Measurements from ENCODE around the gene CYBC1. TPM values are rescaled to one million over a fixed set of nuclear protein-coding genes. Genes with fewer than 3 reads are reported as not detected.
A peak's percentile ranks its signal among the peaks of the same experiment; 100 is the strongest.

The CYBC1 gene
- total and polyA plus RNA-seq, 9 of the 15 experiments (the other 6 are each of a cell fraction or from before 2014, with no cell fraction given), result 1.3 to 71.8 (median 49.9) TPM

DNA sequence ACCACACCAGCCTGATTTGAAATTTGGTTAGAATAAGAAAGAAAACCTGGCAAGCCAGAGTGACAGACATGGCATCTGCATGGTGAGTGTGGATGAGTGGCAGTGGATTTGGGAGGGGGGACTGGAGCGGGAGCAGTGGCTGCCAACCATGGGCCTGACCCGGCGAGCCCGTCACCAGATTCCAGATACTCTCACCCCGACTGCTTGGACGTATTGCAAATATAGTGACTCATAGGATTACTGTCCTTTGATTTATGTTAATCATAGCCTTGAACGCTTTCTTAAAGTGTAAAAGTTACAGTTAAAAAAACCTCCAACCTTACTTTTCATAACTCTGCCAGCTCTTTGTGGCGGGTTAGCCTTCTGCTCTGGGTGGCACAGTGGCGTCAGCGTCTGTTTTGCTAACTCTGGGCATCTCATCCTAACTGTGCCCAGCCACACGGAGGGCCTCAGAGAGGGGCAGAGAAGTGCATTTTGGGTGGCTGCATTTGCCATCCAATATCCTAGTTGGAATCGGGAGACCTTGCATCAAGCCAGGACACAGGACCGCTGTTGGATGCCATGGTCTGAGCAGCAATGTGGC lies 42.2 kb upstream of the CYBC1 start:
- Histone ChIP-seq H3K9ac (ENCODE audit: insufficient read depth in 1 of 2, low read depth in 2 of 2, low read length in 2 of 2) (peak overlapping the region in 1 of 2 experiments; percentile 42; a peak in 1 of 4 replicates), H3K4me3 (no peak overlapping the region), H4K20me1 (replicated peaks; ENCODE audit: control insufficient read depth, insufficient read depth, low read length) (0 out of 2 replicates have a peak, but pooled peaks cover 6% of the 10 kb centered on the region), H3K27ac (ENCODE audit: extremely low read depth, low read depth, low read length) (no peak overlapping the region), H3K27me3 (ENCODE audit: control insufficient read depth in 2 of 2, insufficient read depth in 2 of 2, low read length in 2 of 2) (no peaks in the 10 kb centered on the region), H3K9me1 (ENCODE audit: control insufficient read depth, insufficient read depth, low read length) (peaks cover 3% of the 10 kb centered on the region), H3K4me2 (ENCODE audit: insufficient read depth, low read length) (no peak overlapping the region), H3K36me3 (ENCODE audit: control insufficient read depth, insufficient read depth, low read length) (peaks cover 15% of the 10 kb centered on the region; the same call in 2 of the 3 replicates), H3K4me1 (replicated peaks in 1 of 2; ENCODE audit: control insufficient read depth in 2 of 2, insufficient read depth in 2 of 2, low read length in 2 of 2) (peaks cover 2 to 49% of the 10 kb centered on the region in 2 experiments; a peak in 4 of 5 replicates), H3K9me3 (replicated peaks; ENCODE audit: control insufficient read depth, insufficient read depth, low read depth, low read length) (no peaks in the 10 kb centered on the region), H2AFZ (ENCODE audit: low read depth, low read length) (no peak overlapping the region), H3K79me2 (ENCODE audit: control insufficient read depth, insufficient read depth, low read length) (no peaks in the 10 kb centered on the region)
- intact Hi-C loops (cut with micrococcal nuclease) (loop anchor here (5.0 to 10.0 kb wide), 3 partner anchors 35 to 138 kb away; partner anchors contain the start of genes NARF and TEX19), in situ Hi-C loops (cut with MboI) (no loop called here)
- ATAC-seq (no peak), DNase-seq (ENCODE audit: extremely low read depth in 1 of 4, low spot score in 3 of 4) (no peak), FAIRE-seq (no peak)
- TF ChIP-seq MEIS2 (IDR thresholded peaks at IDR 0.05; ENCODE audit: partially characterized antibody), result peak; percentile 33
- no peak for TF ChIP-seq SOX6 (IDR thresholded peaks at IDR 0.05)
- CTCF ChIA-PET (ENCODE audit: low intra/inter-chr PET ratio), result no interaction called here
- BruUV-seq (replicated peaks), result no TSS peak
- POLR2A ChIA-PET, result interaction anchor here (1.0 to 1.4 kb wide), 4 partner anchors 10 to 17 kb away, joined by 3 to 7 read pairs (median 4); no protein-coding TSS in a partner anchor
- 24% methylated on average over 12 of the region's 13 CpGs for WGBS (ENCODE audit: insufficient coverage, low coverage, missing lambda C conversion rate)

DNA sequence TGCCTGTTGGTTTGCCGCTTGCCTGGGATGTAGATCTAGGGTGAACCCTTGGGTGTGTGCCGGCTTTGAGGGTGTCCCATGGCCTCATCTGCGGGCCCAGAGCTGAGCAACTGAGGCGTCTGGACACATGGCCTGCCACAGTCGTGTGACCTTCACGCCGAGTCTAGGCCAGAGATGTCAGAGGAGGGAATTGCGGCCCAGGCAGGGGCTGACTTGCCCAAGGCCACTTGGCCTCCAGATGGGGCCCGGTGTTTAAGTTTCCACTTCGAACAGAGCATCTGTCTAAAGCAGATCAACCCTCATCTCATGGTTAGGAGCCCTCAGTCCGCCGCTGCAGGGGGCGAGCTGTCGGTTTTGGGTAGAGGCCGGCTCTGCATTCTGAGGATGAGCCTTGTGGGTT lies 41.0 kb upstream of the CYBC1 start:
- Histone ChIP-seq H3K27ac (ENCODE audit: extremely low read depth, low read depth, low read length) (no peak overlapping the region), H3K9me3 (replicated peaks; ENCODE audit: control insufficient read depth, insufficient read depth, low read depth, low read length) (no peaks in the 10 kb centered on the region), H3K9me1 (ENCODE audit: control insufficient read depth, insufficient read depth, low read length) (peaks cover 3% of the 10 kb centered on the region), H3K4me3 (no peak overlapping the region), H3K27me3 (ENCODE audit: control insufficient read depth in 2 of 2, insufficient read depth in 2 of 2, low read length in 2 of 2) (no peaks in the 10 kb centered on the region), H4K20me1 (replicated peaks; ENCODE audit: control insufficient read depth, insufficient read depth, low read length) (0 out of 2 replicates have a peak, but pooled peaks cover 6% of the 10 kb centered on the region), H3K9ac (ENCODE audit: insufficient read depth in 1 of 2, low read depth in 2 of 2, low read length in 2 of 2) (peak overlapping the region in 1 of 2 experiments; percentile 67; a peak in 2 of 4 replicates), H3K36me3 (ENCODE audit: control insufficient read depth, insufficient read depth, low read length) (peaks cover 25% of the 10 kb centered on the region), H3K79me2 (ENCODE audit: control insufficient read depth, insufficient read depth, low read length) (no peaks in the 10 kb centered on the region), H3K4me1 (replicated peaks in 1 of 2; ENCODE audit: control insufficient read depth in 2 of 2, insufficient read depth in 2 of 2, low read length in 2 of 2) (peaks cover 2 to 39% of the 10 kb centered on the region in 2 experiments; a peak in 4 of 5 replicates), H2AFZ (ENCODE audit: low read depth, low read length) (no peak overlapping the region), H3K4me2 (ENCODE audit: insufficient read depth, low read length) (no peak overlapping the region)
- no peak for TF ChIP-seq ZNF124 (CRISPR knock-in tag; IDR thresholded peaks at IDR 0.05)
- TF ChIP-seq, protein P1, sequence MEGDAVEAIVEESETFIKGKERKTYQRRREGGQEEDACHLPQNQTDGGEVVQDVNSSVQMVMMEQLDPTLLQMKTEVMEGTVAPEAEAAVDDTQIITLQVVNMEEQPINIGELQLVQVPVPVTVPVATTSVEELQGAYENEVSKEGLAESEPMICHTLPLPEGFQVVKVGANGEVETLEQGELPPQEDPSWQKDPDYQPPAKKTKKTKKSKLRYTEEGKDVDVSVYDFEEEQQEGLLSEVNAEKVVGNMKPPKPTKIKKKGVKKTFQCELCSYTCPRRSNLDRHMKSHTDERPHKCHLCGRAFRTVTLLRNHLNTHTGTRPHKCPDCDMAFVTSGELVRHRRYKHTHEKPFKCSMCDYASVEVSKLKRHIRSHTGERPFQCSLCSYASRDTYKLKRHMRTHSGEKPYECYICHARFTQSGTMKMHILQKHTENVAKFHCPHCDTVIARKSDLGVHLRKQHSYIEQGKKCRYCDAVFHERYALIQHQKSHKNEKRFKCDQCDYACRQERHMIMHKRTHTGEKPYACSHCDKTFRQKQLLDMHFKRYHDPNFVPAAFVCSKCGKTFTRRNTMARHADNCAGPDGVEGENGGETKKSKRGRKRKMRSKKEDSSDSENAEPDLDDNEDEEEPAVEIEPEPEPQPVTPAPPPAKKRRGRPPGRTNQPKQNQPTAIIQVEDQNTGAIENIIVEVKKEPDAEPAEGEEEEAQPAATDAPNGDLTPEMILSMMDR (IDR thresholded peaks at IDR 0.05 in 2 of 3, conservative IDR thresholded peaks at IDR 0.05 in 1 of 3; ENCODE audit: insufficient read depth in 2 of 3, low read depth in 1 of 3, low read length in 3 of 3), result 0 out of 6 replicates have a peak, but pooled peaks of 1 of the 3 experiments have one; percentile 3
- no TSS peak for BruUV-seq (replicated peaks)
- intact Hi-C loops (cut with micrococcal nuclease) (loop anchor here (5.0 to 10.0 kb wide), 3 partner anchors 34 to 137 kb away; partner anchors contain the start of genes NARF and TEX19), in situ Hi-C loops (cut with MboI) (no loop called here)
- ATAC-seq (no peak), FAIRE-seq (no peak), DNase-seq (ENCODE audit: extremely low read depth in 1 of 4, low spot score in 3 of 4) (no peak)
- CTCF ChIA-PET (ENCODE audit: low intra/inter-chr PET ratio), result interaction anchor here (1.0 kb wide), 1 partner anchor 60 kb away, joined by 3 read pairs; no protein-coding TSS in a partner anchor
- POLR2A ChIA-PET, result interaction anchor here (0.7 to 1.4 kb wide), 3 partner anchors 10 to 21 kb away, joined by 4 to 7 read pairs (median 5); no protein-coding TSS in a partner anchor
- WGBS (ENCODE audit: insufficient coverage, low coverage, missing lambda C conversion rate), result 66% methylated on average over 11 of the region's 15 CpGs

Data from K562 (cell line).